Spleen (tissue), 11 donors: ENCODE data around the gene CLEC3B. TPM values are rescaled to one million over a fixed set of nuclear protein-coding genes. Genes with fewer than 3 reads are reported as not detected.
"Not testable (repeated sequence)": the region's sequence is repeated elsewhere in the genome, so short reads cannot be mapped to it uniquely, and the experiment has no call there.

Source experiments
- DNase-seq: peaks from one replicate; pipeline ENCODE4 v3.0.0-alpha.2; 2020
- H3K27ac ChIP-seq, 8 donors: fragments of 200-600 bp; sonication (generic) in 7 of 8; 1 replicate in 4 of 8; 2 replicates in 4 of 8; pipeline versions ENCODE4 v1.5.0 to v1.8.0; 2016 to 2021; ENCODE audit warnings: inconsistent platforms in 4 of 8, mild to moderate bottlenecking in 4 of 8, moderate library complexity in 1 of 8
- H3K27me3 ChIP-seq, 7 donors: fragments of 200-600 bp; sonication (generic) in 6 of 7; replicated peaks in 1 of 7; 1 replicate in 4 of 7; 2 replicates in 3 of 7; pipeline versions ENCODE4 v1.5.0 to v1.8.0; 2016 to 2021; ENCODE audit warnings: inconsistent platforms in 3 of 7, mild to moderate bottlenecking in 1 of 7
- H3K36me3 ChIP-seq, 6 donors: fragments of 200-600 bp; sonication (generic) in 5 of 6; 1 replicate in 4 of 6; 2 replicates in 2 of 6; pipeline versions ENCODE4 v1.5.0 to v1.8.0; 2016 to 2021; ENCODE audit warnings: inconsistent platforms in 2 of 6
- H3K4me1 ChIP-seq, 6 donors: fragments of 200-600 bp; sonication (generic) in 5 of 6; 1 replicate in 3 of 6; 2 replicates in 3 of 6; pipeline versions ENCODE4 v1.5.0 to v1.8.0; 2016 to 2021; ENCODE audit warnings: inconsistent platforms in 3 of 6
- H3K4me3 ChIP-seq, 8 donors: fragments of 200-600 bp; sonication (generic) in 7 of 8; 1 replicate in 4 of 8; 2 replicates in 4 of 8; pipeline versions ENCODE4 v1.5.0 to v1.8.0; 2016 to 2021; ENCODE audit warnings: inconsistent platforms in 4 of 8, mild to moderate bottlenecking in 4 of 8, moderate library complexity in 2 of 8
- H3K9me3 ChIP-seq, 8 donors: fragments of 200-600 bp; sonication (generic) in 7 of 8; 1 replicate in 4 of 8; 2 replicates in 4 of 8; pipeline versions ENCODE4 v1.5.0 to v1.8.0; 2016 to 2021; ENCODE audit warnings: inconsistent platforms in 4 of 8
- POLR2A ChIP-seq, 3 donors: fragments of 450-650 bp; IDR thresholded peaks; one replicate each; pipeline ENCODE4 v1.5.1; 2017; ENCODE audit warnings: antibody characterized with exemption in 3 of 3, mild to moderate bottlenecking in 1 of 3
- POLR2AphosphoS5 ChIP-seq, 3 donors: sonication (generic); formaldehyde crosslinking; IDR thresholded peaks; one replicate each; pipeline ENCODE4 v1.5.1; 2017; ENCODE audit warnings: antibody characterized with exemption in 3 of 3
- whole genome bisulfite sequencing, 5 donors: extraction: QIAGEN DNeasy Blood & Tissue Kit in 3 of 5; methylation state at CpG; one replicate each; pipeline versions ENCODE4 v1.1.5 to v1.1.7; 2013 to 2018; 5-methylcytosine and 5-hydroxymethylcytosine counted together
- intact Hi-C: fragments of 100-400 bp; cut with DNase I; formaldehyde crosslinking; loops from one replicate; pipeline ENCODE4 v1.15.0; 2023; ENCODE audit warnings: low total_unique reads
- polyA plus RNA-seq, 3 donors: library from polyadenylated mRNA; stranded (reverse); fragments of 200-250 nt; gene quantifications; one replicate each; pipeline ENCODE4 v1.2.1, GENCODE V29; 2013
- total RNA-seq, 7 donors: library from RNA; depleted of rRNA in 3 of 7; stranded (reverse); fragments of >200 nt in 3 of 7; fragmentation: NEBNext Ultra II Directional in 4 of 7; extraction: Animal tissue kit (Norgen Biotek cat#: 25700) in 4 of 7; gene quantifications; one replicate each; pipeline versions ENCODE4 v1.1.0 to v1.2.1, GENCODE V29; 2016 to 2021
- TF ChIP-seq, protein P1 (sequence below), 11 experiments: fragments of 200-600 bp in 7 of 11; fragments of 450-650 bp in 4 of 11; sonication (generic) in 4 of 11; IDR thresholded peaks in 8 of 11; conservative IDR thresholded peaks in 3 of 11; 1 replicate in 7 of 11; 2 replicates in 4 of 11; pipeline versions ENCODE4 v1.4.0 to v1.8.0; 2016 to 2021; ENCODE audit warnings: antibody characterized with exemption in 11 of 11, inconsistent platforms in 4 of 11, mild to moderate bottlenecking in 1 of 11
- donor health status: healthy with polysubstance abuse.
- donor health status: DM: no; HTN: no; CAD: no; lungs with moderate emphysema.
- donor health status: DM: no; HTN: no; CAD: no.
- donor health status: Bipolar disorder and iron deficiency.
- donor health status: healthy.
- donor health status: DM: no; HTN: no; CAD: no.
- donor health status: DM: yes; HTN: yes; CAD: no.

The CLEC3B gene
- total and polyA plus RNA-seq, 10 donors = 68.6 to 409 (median 280) TPM

DNA sequence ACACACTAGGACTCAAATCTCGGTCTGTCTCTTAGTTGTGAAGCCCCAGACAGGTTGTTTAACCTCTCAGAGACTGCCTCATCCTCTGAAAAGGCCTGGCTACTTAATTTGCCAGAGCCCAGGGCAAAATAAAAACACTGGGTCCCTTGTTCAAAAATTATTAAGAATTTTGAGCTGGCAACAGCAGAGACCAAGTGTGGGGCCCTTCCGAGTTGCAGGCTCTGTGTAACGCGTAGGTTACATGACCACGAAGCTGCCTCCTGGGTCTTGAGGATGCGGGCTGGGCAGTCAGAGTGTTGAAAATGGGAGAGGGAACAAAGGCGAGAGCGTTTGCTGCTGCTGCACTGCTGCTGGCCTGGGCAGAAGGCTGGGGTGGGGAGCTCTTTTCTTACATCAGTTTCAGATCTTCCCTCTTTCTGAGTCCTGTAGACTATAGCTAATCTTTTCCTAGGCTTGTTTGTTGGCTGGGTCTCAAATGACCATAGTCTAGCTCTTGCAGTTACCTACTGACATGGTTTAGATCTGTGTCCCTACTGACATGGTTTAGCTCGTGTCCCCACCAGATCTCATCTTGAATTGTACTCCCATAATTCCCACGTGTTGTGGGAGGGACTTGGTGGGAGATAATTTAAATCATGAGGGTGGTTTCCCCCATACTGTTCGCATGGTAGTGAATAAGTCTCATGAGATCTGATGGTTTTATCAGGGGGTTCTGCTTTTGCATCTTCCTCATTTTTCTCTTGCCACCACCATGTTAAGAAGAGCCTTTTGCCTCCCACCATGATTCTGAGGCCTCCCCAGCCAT, 49.9 kb downstream of the CLEC3B start:
- H3K9me3 ChIP-seq = peaks cover 0 to 4% (median 0%) of the 10 kb centered on the region in 8 donors
- H3K4me3 ChIP-seq = no peak overlapping the region
- TF ChIP-seq POLR2AphosphoS5 (IDR thresholded peaks at IDR 0.05) = no peak
- no peak for TF ChIP-seq POLR2A (IDR thresholded peaks at IDR 0.05)
- TF ChIP-seq, protein P1, sequence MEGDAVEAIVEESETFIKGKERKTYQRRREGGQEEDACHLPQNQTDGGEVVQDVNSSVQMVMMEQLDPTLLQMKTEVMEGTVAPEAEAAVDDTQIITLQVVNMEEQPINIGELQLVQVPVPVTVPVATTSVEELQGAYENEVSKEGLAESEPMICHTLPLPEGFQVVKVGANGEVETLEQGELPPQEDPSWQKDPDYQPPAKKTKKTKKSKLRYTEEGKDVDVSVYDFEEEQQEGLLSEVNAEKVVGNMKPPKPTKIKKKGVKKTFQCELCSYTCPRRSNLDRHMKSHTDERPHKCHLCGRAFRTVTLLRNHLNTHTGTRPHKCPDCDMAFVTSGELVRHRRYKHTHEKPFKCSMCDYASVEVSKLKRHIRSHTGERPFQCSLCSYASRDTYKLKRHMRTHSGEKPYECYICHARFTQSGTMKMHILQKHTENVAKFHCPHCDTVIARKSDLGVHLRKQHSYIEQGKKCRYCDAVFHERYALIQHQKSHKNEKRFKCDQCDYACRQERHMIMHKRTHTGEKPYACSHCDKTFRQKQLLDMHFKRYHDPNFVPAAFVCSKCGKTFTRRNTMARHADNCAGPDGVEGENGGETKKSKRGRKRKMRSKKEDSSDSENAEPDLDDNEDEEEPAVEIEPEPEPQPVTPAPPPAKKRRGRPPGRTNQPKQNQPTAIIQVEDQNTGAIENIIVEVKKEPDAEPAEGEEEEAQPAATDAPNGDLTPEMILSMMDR (IDR thresholded peaks at IDR 0.05 in 8 of 11, conservative IDR thresholded peaks at IDR 0.05 in 3 of 11) = no peak
- DNase-seq = no peak
- no peaks in the 10 kb centered on the region for H3K4me1 ChIP-seq
- H3K27ac ChIP-seq = no peak overlapping the region
- H3K27me3 ChIP-seq = no peaks in the 10 kb centered on the region
- H3K36me3 ChIP-seq = no peaks in the 10 kb centered on the region
- intact Hi-C loops = no loop called here
- 70 to 77% (median 74%) methylated on average over 11 of the region's 11 CpGs for WGBS, 5 donors

DNA sequence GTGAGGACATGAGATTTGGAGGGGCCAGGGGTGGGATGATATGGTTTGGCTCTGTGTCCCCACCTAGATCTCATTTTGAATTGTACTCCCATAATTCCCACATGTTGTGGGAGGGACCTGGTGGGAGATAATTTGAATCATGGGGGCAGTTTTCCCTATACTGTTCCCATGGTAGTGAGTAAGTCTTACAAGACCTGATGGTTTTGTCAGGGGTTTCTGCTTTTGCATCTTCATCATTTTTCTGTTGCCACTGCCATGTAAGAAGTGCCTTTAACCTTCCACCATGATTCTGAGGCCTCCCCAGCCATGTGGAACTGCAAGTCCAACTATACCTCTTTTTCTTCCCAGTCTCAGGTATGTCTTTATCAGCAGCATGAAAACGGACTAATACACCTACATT, 52.2 kb downstream of the CLEC3B start:
- H3K27ac ChIP-seq, intact Hi-C loops, H3K4me3 ChIP-seq, DNase-seq, H3K36me3 ChIP-seq, H3K9me3 ChIP-seq, H3K27me3 ChIP-seq, H3K4me1 ChIP-seq: not testable (repeated sequence)
- 14 to 100% (median 54%) methylated on average over 1 of the region's 1 CpG for WGBS, 5 donors

GRCh38 chr3:45078910-45079522, 52.9 kb downstream of the CLEC3B start:
- WGBS, 5 donors = 72 to 81% (median 76%) methylated on average over 7 to 8 of the region's 8 CpGs
- Histone ChIP-seq H3K27me3 (no peaks in the 10 kb centered on the region), H3K4me1 (no peaks in the 10 kb centered on the region), H3K36me3 (no peaks in the 10 kb centered on the region), H3K4me3 (no peak overlapping the region), H3K27ac (no peak overlapping the region), H3K9me3 (peaks cover 0 to 6% (median 0%) of the 10 kb centered on the region in 8 donors)
- DNase-seq = no peak
- intact Hi-C loops = no loop called here
- no peak for TF ChIP-seq POLR2A (IDR thresholded peaks at IDR 0.05)
- TF ChIP-seq POLR2AphosphoS5 (IDR thresholded peaks at IDR 0.05) = no peak
- TF ChIP-seq, protein P1 (IDR thresholded peaks at IDR 0.05 in 8 of 11, conservative IDR thresholded peaks at IDR 0.05 in 3 of 11) = no peak

GRCh38 chr3:45079715-45080114, 53.6 kb downstream of the CLEC3B start:
- Histone ChIP-seq H3K27me3 (no peaks in the 10 kb centered on the region), H3K4me1 (no peaks in the 10 kb centered on the region), H3K27ac (no peak overlapping the region), H3K36me3 (no peaks in the 10 kb centered on the region), H3K4me3 (no peak overlapping the region), H3K9me3 (peaks cover 0 to 6% (median 0%) of the 10 kb centered on the region in 8 donors)
- no peak for DNase-seq
- WGBS, 5 donors = 54 to 83% (median 66%) methylated on average over 1 of the region's 1 CpG
- TF ChIP-seq, protein P1 (IDR thresholded peaks at IDR 0.05 in 8 of 11, conservative IDR thresholded peaks at IDR 0.05 in 3 of 11) = no peak
- TF ChIP-seq POLR2A (IDR thresholded peaks at IDR 0.05) = no peak
- no peak for TF ChIP-seq POLR2AphosphoS5 (IDR thresholded peaks at IDR 0.05)
- intact Hi-C loops = no loop called here
